Measurements from ENCODE around the gene EMX1.

Gene EMX1

GRCh38 chr2:72915320-72915906, 1.9 kb upstream of the EMX1 start:
- TF ChIP-seq GABPA (IDR thresholded peaks at IDR 0.05; ENCODE audit: low read depth) (no peak), SPI1 (IDR thresholded peaks at IDR 0.05; ENCODE audit: borderline replicate concordance, low read depth) (no peak), POLR2AphosphoS5 (IDR thresholded peaks at IDR 0.05; ENCODE audit: low read depth) (no peak)
- TF ChIP-seq, protein P1, sequence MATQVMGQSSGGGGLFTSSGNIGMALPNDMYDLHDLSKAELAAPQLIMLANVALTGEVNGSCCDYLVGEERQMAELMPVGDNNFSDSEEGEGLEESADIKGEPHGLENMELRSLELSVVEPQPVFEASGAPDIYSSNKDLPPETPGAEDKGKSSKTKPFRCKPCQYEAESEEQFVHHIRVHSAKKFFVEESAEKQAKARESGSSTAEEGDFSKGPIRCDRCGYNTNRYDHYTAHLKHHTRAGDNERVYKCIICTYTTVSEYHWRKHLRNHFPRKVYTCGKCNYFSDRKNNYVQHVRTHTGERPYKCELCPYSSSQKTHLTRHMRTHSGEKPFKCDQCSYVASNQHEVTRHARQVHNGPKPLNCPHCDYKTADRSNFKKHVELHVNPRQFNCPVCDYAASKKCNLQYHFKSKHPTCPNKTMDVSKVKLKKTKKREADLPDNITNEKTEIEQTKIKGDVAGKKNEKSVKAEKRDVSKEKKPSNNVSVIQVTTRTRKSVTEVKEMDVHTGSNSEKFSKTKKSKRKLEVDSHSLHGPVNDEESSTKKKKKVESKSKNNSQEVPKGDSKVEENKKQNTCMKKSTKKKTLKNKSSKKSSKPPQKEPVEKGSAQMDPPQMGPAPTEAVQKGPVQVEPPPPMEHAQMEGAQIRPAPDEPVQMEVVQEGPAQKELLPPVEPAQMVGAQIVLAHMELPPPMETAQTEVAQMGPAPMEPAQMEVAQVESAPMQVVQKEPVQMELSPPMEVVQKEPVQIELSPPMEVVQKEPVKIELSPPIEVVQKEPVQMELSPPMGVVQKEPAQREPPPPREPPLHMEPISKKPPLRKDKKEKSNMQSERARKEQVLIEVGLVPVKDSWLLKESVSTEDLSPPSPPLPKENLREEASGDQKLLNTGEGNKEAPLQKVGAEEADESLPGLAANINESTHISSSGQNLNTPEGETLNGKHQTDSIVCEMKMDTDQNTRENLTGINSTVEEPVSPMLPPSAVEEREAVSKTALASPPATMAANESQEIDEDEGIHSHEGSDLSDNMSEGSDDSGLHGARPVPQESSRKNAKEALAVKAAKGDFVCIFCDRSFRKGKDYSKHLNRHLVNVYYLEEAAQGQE (IDR thresholded peaks at IDR 0.05; ENCODE audit: insufficient replicate concordance, low read depth): no peak
- TF ChIP-seq, protein P2, sequence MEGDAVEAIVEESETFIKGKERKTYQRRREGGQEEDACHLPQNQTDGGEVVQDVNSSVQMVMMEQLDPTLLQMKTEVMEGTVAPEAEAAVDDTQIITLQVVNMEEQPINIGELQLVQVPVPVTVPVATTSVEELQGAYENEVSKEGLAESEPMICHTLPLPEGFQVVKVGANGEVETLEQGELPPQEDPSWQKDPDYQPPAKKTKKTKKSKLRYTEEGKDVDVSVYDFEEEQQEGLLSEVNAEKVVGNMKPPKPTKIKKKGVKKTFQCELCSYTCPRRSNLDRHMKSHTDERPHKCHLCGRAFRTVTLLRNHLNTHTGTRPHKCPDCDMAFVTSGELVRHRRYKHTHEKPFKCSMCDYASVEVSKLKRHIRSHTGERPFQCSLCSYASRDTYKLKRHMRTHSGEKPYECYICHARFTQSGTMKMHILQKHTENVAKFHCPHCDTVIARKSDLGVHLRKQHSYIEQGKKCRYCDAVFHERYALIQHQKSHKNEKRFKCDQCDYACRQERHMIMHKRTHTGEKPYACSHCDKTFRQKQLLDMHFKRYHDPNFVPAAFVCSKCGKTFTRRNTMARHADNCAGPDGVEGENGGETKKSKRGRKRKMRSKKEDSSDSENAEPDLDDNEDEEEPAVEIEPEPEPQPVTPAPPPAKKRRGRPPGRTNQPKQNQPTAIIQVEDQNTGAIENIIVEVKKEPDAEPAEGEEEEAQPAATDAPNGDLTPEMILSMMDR (IDR thresholded peaks at IDR 0.05; ENCODE audit: insufficient read depth, low read length): no peak
- Histone ChIP-seq H3K27ac (replicated peaks) (no peak overlapping the region), H3K4me3 (replicated peaks; ENCODE audit: insufficient read depth, low read length) (no peak overlapping the region), H3K27me3 (ENCODE audit: insufficient read depth, poor library complexity, severe bottlenecking) (peaks cover 75% of the 10 kb centered on the region)
- DNase-seq (ENCODE audit: low read depth in 1 of 2, low spot score in 1 of 2): no peak

DNA sequence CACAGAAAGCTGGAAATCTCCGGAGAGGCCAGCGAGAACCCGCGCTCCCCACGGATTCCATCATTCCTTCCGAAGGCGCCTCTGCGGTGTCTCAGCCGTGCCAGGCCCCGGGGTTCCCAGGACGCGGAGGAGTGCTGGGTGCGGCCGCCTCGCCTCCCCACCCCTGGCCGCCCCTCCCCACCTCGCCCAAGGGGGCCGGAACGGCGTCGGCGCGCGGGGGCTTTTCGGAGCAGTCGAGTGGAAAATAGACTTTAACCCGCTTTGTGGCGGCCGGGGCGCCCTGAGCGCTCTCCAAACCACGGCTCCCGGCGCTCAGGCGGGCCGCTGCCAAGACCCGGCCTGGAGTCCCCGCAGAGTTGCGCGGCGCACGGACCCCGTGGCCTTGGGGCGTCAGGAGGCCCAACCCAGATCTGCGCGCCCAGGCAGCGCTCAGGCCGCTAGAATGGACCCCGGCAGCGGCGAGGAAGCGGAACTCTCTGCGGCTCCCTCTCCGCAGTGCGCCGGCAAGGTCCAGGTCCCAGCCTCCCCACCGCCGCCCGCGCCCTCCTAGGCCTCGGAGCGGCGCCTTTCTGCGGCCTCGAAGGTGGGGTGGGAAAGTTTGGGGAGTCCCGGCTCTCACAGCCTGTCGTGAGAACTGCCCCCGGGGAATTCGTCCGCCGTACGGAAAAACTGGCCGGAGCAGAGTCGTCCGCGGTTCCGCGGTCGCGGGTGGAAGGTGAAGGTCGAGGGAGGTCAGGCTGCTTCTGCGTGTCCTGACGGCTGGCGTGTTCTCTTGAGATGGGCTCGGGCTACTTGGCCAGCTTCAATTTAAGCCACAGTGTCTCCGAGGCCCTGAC, 1.2 kb upstream of the EMX1 start:
- DNase-seq (ENCODE audit: low read depth in 1 of 2, low spot score in 1 of 2): peak in 1 of 2 experiments; percentile 35
- no peak overlapping the region for H3K27ac ChIP-seq (replicated peaks)
- TF ChIP-seq SPI1 (IDR thresholded peaks at IDR 0.05; ENCODE audit: borderline replicate concordance, low read depth) (peak; percentile 4; the same call in 1 of the 2 replicates), GABPA (IDR thresholded peaks at IDR 0.05; ENCODE audit: low read depth) (no peak)
- H3K27me3 ChIP-seq (ENCODE audit: insufficient read depth, poor library complexity, severe bottlenecking): peaks cover 79% of the 10 kb centered on the region
- H3K4me3 ChIP-seq (replicated peaks; ENCODE audit: insufficient read depth, low read length): no peak overlapping the region; the same call in 1 of the 2 replicates

GRCh38 chr2:72916743-72917137, 579 bp upstream of the EMX1 start:
- H3K4me3 ChIP-seq (replicated peaks; ENCODE audit: insufficient read depth, low read length): no peak overlapping the region
- TF ChIP-seq SPI1 (IDR thresholded peaks at IDR 0.05; ENCODE audit: borderline replicate concordance, low read depth): no peak
- TF ChIP-seq, protein P1 (IDR thresholded peaks at IDR 0.05; ENCODE audit: insufficient replicate concordance, low read depth): no peak
- TF ChIP-seq POLR2AphosphoS5 (IDR thresholded peaks at IDR 0.05; ENCODE audit: low read depth): no peak
- TF ChIP-seq, protein P2 (IDR thresholded peaks at IDR 0.05; ENCODE audit: insufficient read depth, low read length): no peak
- no peak for TF ChIP-seq GABPA (IDR thresholded peaks at IDR 0.05; ENCODE audit: low read depth)
- no peak overlapping the region for H3K27ac ChIP-seq (replicated peaks)
- DNase-seq (ENCODE audit: low read depth in 1 of 2, low spot score in 1 of 2): no peak
- H3K27me3 ChIP-seq (ENCODE audit: insufficient read depth, poor library complexity, severe bottlenecking): peaks cover 84% of the 10 kb centered on the region

GRCh38 chr2:72917877-72918553, 696 bp downstream of the EMX1 start:
- Histone ChIP-seq H3K27me3 (ENCODE audit: insufficient read depth, poor library complexity, severe bottlenecking) (peaks cover 89% of the 10 kb centered on the region), H3K27ac (replicated peaks) (no peak overlapping the region), H3K4me3 (replicated peaks; ENCODE audit: insufficient read depth, low read length) (no peak overlapping the region; the same call in 1 of the 2 replicates)
- DNase-seq (ENCODE audit: low read depth in 1 of 2, low spot score in 1 of 2): no peak
- TF ChIP-seq, protein P2 (IDR thresholded peaks at IDR 0.05; ENCODE audit: insufficient read depth, low read length): no peak
- TF ChIP-seq GABPA (IDR thresholded peaks at IDR 0.05; ENCODE audit: low read depth): no peak
- TF ChIP-seq, protein P1 (IDR thresholded peaks at IDR 0.05; ENCODE audit: insufficient replicate concordance, low read depth): no peak
- TF ChIP-seq POLR2AphosphoS5 (IDR thresholded peaks at IDR 0.05; ENCODE audit: low read depth): no peak
- TF ChIP-seq SPI1 (IDR thresholded peaks at IDR 0.05; ENCODE audit: borderline replicate concordance, low read depth): no peak
